Osteocyte (in vitro differentiated cells): Measurements from ENCODE around the gene ROR2. TPM values are rescaled to one million over a fixed set of nuclear protein-coding genes. Genes with fewer than 3 reads are reported as not detected.
A peak's percentile ranks its signal among the peaks of the same experiment; 100 is the strongest.

Experiments used
- DNase-seq: peaks from one replicate; pipeline ENCODE4 v3.0.0; 2021; ENCODE audit warnings: mixed read lengths; ENCODE audit not compliant: unreplicated experiment; ENCODE audit errors: extremely low spot score
- H3K27ac Mint-ChIP-seq: one replicate; pipeline ENCODE4 v1.8.0; 2021; ENCODE audit warnings: mild to moderate bottlenecking, mixed read lengths; ENCODE audit not compliant: unreplicated experiment
- H3K27me3 Mint-ChIP-seq: one replicate; pipeline ENCODE4 v1.8.0; 2021; ENCODE audit warnings: mixed read lengths; ENCODE audit not compliant: unreplicated experiment
- H3K36me3 Mint-ChIP-seq: one replicate; pipeline ENCODE4 v1.8.0; 2021; ENCODE audit warnings: mixed read lengths; ENCODE audit not compliant: unreplicated experiment
- H3K4me1 Mint-ChIP-seq: one replicate; pipeline ENCODE4 v1.8.0; 2021; ENCODE audit warnings: mixed read lengths; ENCODE audit not compliant: unreplicated experiment
- H3K4me3 Mint-ChIP-seq: one replicate; pipeline ENCODE4 v1.8.0; 2021; ENCODE audit warnings: mild to moderate bottlenecking, moderate library complexity, mixed read lengths; ENCODE audit not compliant: unreplicated experiment
- H3K9me3 Mint-ChIP-seq: one replicate; pipeline ENCODE4 v1.8.0; 2021; ENCODE audit warnings: mixed read lengths; ENCODE audit not compliant: unreplicated experiment
- total RNA-seq: library from RNA; stranded (reverse); gene quantifications from 2 replicates; pipeline ENCODE4 v1.2.1, GENCODE V29; 2021
- TF ChIP-seq, protein P1 (sequence below): fragments of 200-600 bp; sonication (generic); IDR thresholded peaks from 2 replicates; pipeline ENCODE4 v1.5.0; 2021; ENCODE audit warnings: antibody characterized with exemption, mild to moderate bottlenecking, moderate library complexity

Gene ROR2
- total RNA-seq, 1 donor from 2014 or later: 48.2 TPM

GRCh38 chr9:91760906-91761305 is 189.1 kb downstream of the ROR2 start:
- Mint-ChIP-seq H3K4me3 (no peak overlapping the region), H3K27ac (no peak overlapping the region), H3K27me3 (no peaks in the 10 kb centered on the region), H3K4me1 (peaks cover 10% of the 10 kb centered on the region), H3K36me3 (peaks cover 19% of the 10 kb centered on the region), H3K9me3 (peaks cover 9% of the 10 kb centered on the region)
- TF ChIP-seq, protein P1, sequence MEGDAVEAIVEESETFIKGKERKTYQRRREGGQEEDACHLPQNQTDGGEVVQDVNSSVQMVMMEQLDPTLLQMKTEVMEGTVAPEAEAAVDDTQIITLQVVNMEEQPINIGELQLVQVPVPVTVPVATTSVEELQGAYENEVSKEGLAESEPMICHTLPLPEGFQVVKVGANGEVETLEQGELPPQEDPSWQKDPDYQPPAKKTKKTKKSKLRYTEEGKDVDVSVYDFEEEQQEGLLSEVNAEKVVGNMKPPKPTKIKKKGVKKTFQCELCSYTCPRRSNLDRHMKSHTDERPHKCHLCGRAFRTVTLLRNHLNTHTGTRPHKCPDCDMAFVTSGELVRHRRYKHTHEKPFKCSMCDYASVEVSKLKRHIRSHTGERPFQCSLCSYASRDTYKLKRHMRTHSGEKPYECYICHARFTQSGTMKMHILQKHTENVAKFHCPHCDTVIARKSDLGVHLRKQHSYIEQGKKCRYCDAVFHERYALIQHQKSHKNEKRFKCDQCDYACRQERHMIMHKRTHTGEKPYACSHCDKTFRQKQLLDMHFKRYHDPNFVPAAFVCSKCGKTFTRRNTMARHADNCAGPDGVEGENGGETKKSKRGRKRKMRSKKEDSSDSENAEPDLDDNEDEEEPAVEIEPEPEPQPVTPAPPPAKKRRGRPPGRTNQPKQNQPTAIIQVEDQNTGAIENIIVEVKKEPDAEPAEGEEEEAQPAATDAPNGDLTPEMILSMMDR: no peak
- DNase-seq: no peak

- TF ChIP-seq, protein P1: peak; percentile 80
- Mint-ChIP-seq H3K4me3 (no peak overlapping the region), H3K27ac (no peak overlapping the region), H3K4me1 (peaks cover 10% of the 10 kb centered on the region), H3K27me3 (no peaks in the 10 kb centered on the region), H3K36me3 (peaks cover 14% of the 10 kb centered on the region), H3K9me3 (no peaks in the 10 kb centered on the region)
- DNase-seq: peak; percentile 89
Observed at GRCh38 chr9:91758491-91758981, 191.5 kb downstream of the ROR2 start.

GRCh38 chr9:91757782-91758181 is 192.2 kb downstream of the ROR2 start:
- Mint-ChIP-seq H3K27ac (no peak overlapping the region), H3K4me1 (peaks cover 10% of the 10 kb centered on the region), H3K9me3 (no peaks in the 10 kb centered on the region), H3K36me3 (peaks cover 15% of the 10 kb centered on the region), H3K27me3 (no peaks in the 10 kb centered on the region), H3K4me3 (no peak overlapping the region)
- TF ChIP-seq, protein P1: no peak
- no peak for DNase-seq

- H3K4me1 Mint-ChIP-seq: peaks cover 10% of the 10 kb centered on the region
- H3K9me3 Mint-ChIP-seq: no peaks in the 10 kb centered on the region
- no peak overlapping the region for H3K4me3 Mint-ChIP-seq
- peaks cover 15% of the 10 kb centered on the region for H3K36me3 Mint-ChIP-seq
- TF ChIP-seq, protein P1: no peak
- no peak for DNase-seq
- H3K27me3 Mint-ChIP-seq: no peaks in the 10 kb centered on the region
- no peak overlapping the region for H3K27ac Mint-ChIP-seq
Observed at GRCh38 chr9:91756510-91756780, 193.6 kb downstream of the ROR2 start.

- TF ChIP-seq, protein P1: no peak
- Mint-ChIP-seq H3K9me3 (no peaks in the 10 kb centered on the region), H3K27me3 (no peaks in the 10 kb centered on the region), H3K4me1 (peaks cover 10% of the 10 kb centered on the region), H3K4me3 (no peak overlapping the region), H3K27ac (no peak overlapping the region), H3K36me3 (peaks cover 15% of the 10 kb centered on the region)
- DNase-seq: no peak
Observed at GRCh38 chr9:91755761-91756509, 194.1 kb downstream of the ROR2 start.
